Endometrial microvascular endothelial cells (primary cell): ENCODE data around the gene ACTRT2. TPM values are rescaled to one million over a fixed set of nuclear protein-coding genes. Genes with fewer than 3 reads are reported as not detected.

Experiments
- in situ Hi-C: cut with HindIII; loops from 2 replicates; pipeline ENCODE4 v1.10.0; 2017; ENCODE audit warnings: low sequenced_read_pairs, low pct_unique_long_range_greater_than_20kb; ENCODE audit errors: inconsistent ontology term
- total RNA-seq: library from RNA; depleted of rRNA; stranded (reverse); fragments of >200 nt; gene quantifications from one replicate; pipeline ENCODE4 v1.2.3, GENCODE V29; 2015; ENCODE audit errors: inconsistent ontology term

ACTRT2 gene
- total RNA-seq, 1 donor from 2014 or later: not detected

GRCh38 chr1:3038113-3038551 lies 16.9 kb downstream of the ACTRT2 start:
- in situ Hi-C loops: no loop called here

- in situ Hi-C loops: no loop called here
These were observed 17.4 kb downstream of the ACTRT2 start for GRCh38 chr1:3038571-3039181.

- in situ Hi-C loops: no loop called here
These were observed 18.7 kb downstream of the ACTRT2 start for GRCh38 chr1:3040004-3040403.

- in situ Hi-C loops: no loop called here
These were observed 21.2 kb downstream of the ACTRT2 start for GRCh38 chr1:3042481-3042880.

- in situ Hi-C loops: no loop called here
These were observed 27.9 kb downstream of the ACTRT2 start for GRCh38 chr1:3049164-3049563.

- in situ Hi-C loops: loop anchor here (25.0 kb wide), 1 partner anchor 187 kb away; no protein-coding TSS in a partner anchor
These were observed 28.6 kb downstream of the ACTRT2 start for GRCh38 chr1:3049905-3050304.

GRCh38 chr1:3050603-3051002 lies 29.3 kb downstream of the ACTRT2 start:
- in situ Hi-C loops: loop anchor here (25.0 kb wide), 1 partner anchor 187 kb away; no protein-coding TSS in a partner anchor

GRCh38 chr1:3051270-3052268 lies 30.3 kb downstream of the ACTRT2 start:
- in situ Hi-C loops: loop anchor here (25.0 kb wide), 1 partner anchor 186 kb away; no protein-coding TSS in a partner anchor

- in situ Hi-C loops: loop anchor here (25.0 kb wide), 1 partner anchor 185 kb away; no protein-coding TSS in a partner anchor
These were observed 31.2 kb downstream of the ACTRT2 start for GRCh38 chr1:3052501-3052900.

GRCh38 chr1:3053366-3053980 lies 32.2 kb downstream of the ACTRT2 start:
- in situ Hi-C loops: loop anchor here (25.0 kb wide), 1 partner anchor 184 kb away; no protein-coding TSS in a partner anchor

GRCh38 chr1:3053986-3054385 lies 32.7 kb downstream of the ACTRT2 start:
- in situ Hi-C loops: loop anchor here (25.0 kb wide), 1 partner anchor 183 kb away; no protein-coding TSS in a partner anchor

GRCh38 chr1:3054474-3054873 lies 33.2 kb downstream of the ACTRT2 start:
- in situ Hi-C loops: loop anchor here (25.0 kb wide), 1 partner anchor 183 kb away; no protein-coding TSS in a partner anchor

- in situ Hi-C loops: loop anchor here (25.0 kb wide), 1 partner anchor 182 kb away; no protein-coding TSS in a partner anchor
These were observed 33.8 kb downstream of the ACTRT2 start for GRCh38 chr1:3055051-3055450.

GRCh38 chr1:3056641-3057040 lies 35.4 kb downstream of the ACTRT2 start:
- in situ Hi-C loops: loop anchor here (25.0 kb wide), 1 partner anchor 181 kb away; no protein-coding TSS in a partner anchor

GRCh38 chr1:3058263-3059030 lies 37.2 kb downstream of the ACTRT2 start:
- in situ Hi-C loops: loop anchor here (25.0 kb wide), 1 partner anchor 179 kb away; no protein-coding TSS in a partner anchor

GRCh38 chr1:3060127-3060526 lies 38.9 kb downstream of the ACTRT2 start:
- in situ Hi-C loops: loop anchor here (25.0 kb wide), 1 partner anchor 177 kb away; no protein-coding TSS in a partner anchor

GRCh38 chr1:3060601-3061551 lies 39.6 kb downstream of the ACTRT2 start:
- in situ Hi-C loops: loop anchor here (25.0 kb wide), 1 partner anchor 176 kb away; no protein-coding TSS in a partner anchor
